WTC11 (cell line): ENCODE measurements around the gene PRCD. TPM values are rescaled to one million over a fixed set of nuclear protein-coding genes. Genes with fewer than 3 reads are reported as not detected.

Source experiments
- ATAC-seq: fragments of 200-7000 bp; cut with Tn5 transposase; 2 replicates; pipeline ENCODE4 v1.10.0; 2021; ENCODE audit warnings: mild to moderate bottlenecking, moderate library complexity
- CTCF ChIA-PET: fragments of 300-600 bp; sonication (Branson Sonifier 250); formaldehyde crosslinking; loops from one replicate; lab custom pipeline; 2021; ENCODE audit warnings: antibody characterized with exemption; lab: Charles Lee
- POLR2A ChIA-PET: fragments of 350-600 bp; sonication (Branson Sonifier 250); formaldehyde crosslinking; loops from one replicate; lab custom pipeline; 2021; ENCODE audit warnings: antibody characterized with exemption; lab: Charles Lee
- DNase-seq: peaks from one replicate; pipeline ENCODE4 v3.0.0; 2021; ENCODE audit warnings: low spot score
- H3K27ac Mint-ChIP-seq: 2 replicates; pipeline ENCODE4 v1.8.0; 2021; ENCODE audit warnings: mixed read lengths
- H3K27me3 Mint-ChIP-seq: 2 replicates; pipeline ENCODE4 v1.8.0; 2021; ENCODE audit warnings: low read depth, mild to moderate bottlenecking, moderate library complexity, mixed read lengths
- H3K36me3 Mint-ChIP-seq: 2 replicates; pipeline ENCODE4 v1.8.0; 2021; ENCODE audit warnings: mixed read lengths
- H3K4me1 Mint-ChIP-seq: 2 replicates; pipeline ENCODE4 v1.8.0; 2022; ENCODE audit warnings: mixed read lengths
- H3K4me3 Mint-ChIP-seq: 2 replicates; pipeline ENCODE4 v1.8.0; 2021; ENCODE audit warnings: mild to moderate bottlenecking, moderate library complexity, mixed read lengths
- H3K9me3 Mint-ChIP-seq: 2 replicates; pipeline ENCODE4 v1.8.0; 2021; ENCODE audit warnings: mixed read lengths
- AR ChIP-seq: fragments of 250-450 bp; sonication (Bioruptor Pico); IDR thresholded peaks from 2 replicates; pipeline ENCODE4 v1.9.0; 2021; ENCODE audit warnings: mild to moderate bottlenecking
- ATF6 ChIP-seq: sonication (generic); formaldehyde crosslinking; IDR thresholded peaks from 2 replicates; pipeline ENCODE4 v1.8.1; 2023; ENCODE audit warnings: mild to moderate bottlenecking, missing genetic modification reagents
- CTCF ChIP-seq: fragments of 200-600 bp; IDR thresholded peaks from 2 replicates; pipeline ENCODE4 v1.8.0; 2022; ENCODE audit warnings: antibody characterized with exemption
- ESRRA ChIP-seq: sonication (generic); formaldehyde crosslinking; IDR thresholded peaks from 2 replicates; pipeline ENCODE4 v1.8.1; 2022; ENCODE audit warnings: mild to moderate bottlenecking, missing genetic modification reagents, borderline replicate concordance
- FOXP1 ChIP-seq: sonication (generic); formaldehyde crosslinking; IDR thresholded peaks from 2 replicates; pipeline ENCODE4 v1.8.0; 2022; ENCODE audit warnings: missing genetic modification reagents, mild to moderate bottlenecking, moderate library complexity, borderline replicate concordance
- GTF2I ChIP-seq: fragments of 250-450 bp; sonication (Bioruptor Pico); conservative IDR thresholded peaks from 2 replicates; pipeline ENCODE4 v1.4.0; 2021; ENCODE audit warnings: mild to moderate bottlenecking
- JAZF1 ChIP-seq: fragments of 250-450 bp; sonication (Bioruptor Pico); IDR thresholded peaks from 2 replicates; pipeline ENCODE4 v1.9.0; 2021; ENCODE audit warnings: moderate library complexity, mild to moderate bottlenecking, inconsistent platforms
- MAX ChIP-seq: sonication (generic); formaldehyde crosslinking; IDR thresholded peaks from 2 replicates; pipeline ENCODE4 v1.8.0; 2022; ENCODE audit warnings: mild to moderate bottlenecking, missing genetic modification reagents
- MLX ChIP-seq: sonication (generic); formaldehyde crosslinking; IDR thresholded peaks from 2 replicates; pipeline ENCODE4 v1.8.1; 2023; ENCODE audit warnings: mild to moderate bottlenecking, missing genetic modification reagents, moderate library complexity
- TEAD1 ChIP-seq: sonication (generic); formaldehyde crosslinking; IDR thresholded peaks from 2 replicates; pipeline ENCODE4 v1.8.0; 2022; ENCODE audit warnings: mild to moderate bottlenecking, missing genetic modification reagents
- USF2 ChIP-seq: sonication (generic); formaldehyde crosslinking; IDR thresholded peaks from 2 replicates; pipeline ENCODE4 v1.8.1; 2023; ENCODE audit warnings: mild to moderate bottlenecking, missing genetic modification reagents, moderate library complexity
- ZNF281 ChIP-seq: sonication (generic); formaldehyde crosslinking; IDR thresholded peaks from 2 replicates; pipeline ENCODE4 v1.8.0; 2023; ENCODE audit warnings: mild to moderate bottlenecking, missing genetic modification reagents
- total RNA-seq: library from RNA; stranded (reverse); gene quantifications from 3 replicates; pipeline ENCODE4 v1.2.3, GENCODE V29; 2021

The PRCD gene
- total RNA-seq, 1 experiment from 2014 or later = 2.7 TPM

GRCh38 chr17:76502341-76503211 lies 37.3 kb upstream of the PRCD start (continued):
- TF ChIP-seq TEAD1 (CRISPR knock-in tag) = no peak

GRCh38 chr17:76504117-76504516 lies 35.7 kb upstream of the PRCD start:
- H3K4me3 Mint-ChIP-seq = no peak overlapping the region
- TF ChIP-seq MLX (CRISPR knock-in tag) = no peak
- TF ChIP-seq ATF6 (CRISPR knock-in tag) = no peak
- TF ChIP-seq ZNF281 (CRISPR knock-in tag) = no peak
- TF ChIP-seq ESRRA (CRISPR knock-in tag) = no peak
- TF ChIP-seq, all 79 proteins: peak for 0
- H3K9me3 Mint-ChIP-seq = no peaks in the 10 kb centered on the region
- H3K4me1 Mint-ChIP-seq = peaks cover 28% of the 10 kb centered on the region
- peaks cover 20% of the 10 kb centered on the region for H3K27me3 Mint-ChIP-seq
- H3K27ac Mint-ChIP-seq = no peak overlapping the region
- ATAC-seq (no peak), DNase-seq (no peak)
- H3K36me3 Mint-ChIP-seq = no peaks in the 10 kb centered on the region
- CTCF ChIA-PET = interaction anchor here (0.6 to 3.8 kb wide), 9 partner anchors 11 to 146 kb away, joined by 3 to 25 read pairs (median 4); partner anchors contain the start of gene AANAT
- POLR2A ChIA-PET = interaction anchor here (0.5 kb wide), 1 partner anchor 132 kb away, joined by 3 read pairs; no protein-coding TSS in a partner anchor

GRCh38 chr17:76506408-76507345 lies 33.2 kb upstream of the PRCD start:
- DNase-seq (peak; percentile 94), ATAC-seq (peak; percentile 80)
- CTCF ChIA-PET = interaction anchor here (0.7 to 5.7 kb wide), 15 partner anchors 10 to 175 kb away, joined by 3 to 40 read pairs (median 5); partner anchors contain the start of genes AANAT and PRCD
- Mint-ChIP-seq H3K4me1 (peaks cover 12% of the 10 kb centered on the region), H3K9me3 (no peaks in the 10 kb centered on the region), H3K4me3 (peak overlapping the region; percentile 25), H3K27ac (no peak overlapping the region), H3K36me3 (no peaks in the 10 kb centered on the region), H3K27me3 (peaks cover 21% of the 10 kb centered on the region)
- POLR2A ChIA-PET = no interaction called here
- no peak for TF ChIP-seq JAZF1 (CRISPR knock-in tag)
- TF ChIP-seq GTF2I (CRISPR knock-in tag) = no peak
- TF ChIP-seq FOXP1 (CRISPR knock-in tag) = peak; percentile 19; the same call in 1 of the 2 replicates
- TF ChIP-seq AR (CRISPR knock-in tag) = no peak
- peak; percentile 92 for TF ChIP-seq CTCF
- TF ChIP-seq USF2 (CRISPR knock-in tag) = peak; percentile 78
- TF ChIP-seq MAX (CRISPR knock-in tag) = peak; percentile 84
